ENCODE results near the gene TUBB1.

DNA sequence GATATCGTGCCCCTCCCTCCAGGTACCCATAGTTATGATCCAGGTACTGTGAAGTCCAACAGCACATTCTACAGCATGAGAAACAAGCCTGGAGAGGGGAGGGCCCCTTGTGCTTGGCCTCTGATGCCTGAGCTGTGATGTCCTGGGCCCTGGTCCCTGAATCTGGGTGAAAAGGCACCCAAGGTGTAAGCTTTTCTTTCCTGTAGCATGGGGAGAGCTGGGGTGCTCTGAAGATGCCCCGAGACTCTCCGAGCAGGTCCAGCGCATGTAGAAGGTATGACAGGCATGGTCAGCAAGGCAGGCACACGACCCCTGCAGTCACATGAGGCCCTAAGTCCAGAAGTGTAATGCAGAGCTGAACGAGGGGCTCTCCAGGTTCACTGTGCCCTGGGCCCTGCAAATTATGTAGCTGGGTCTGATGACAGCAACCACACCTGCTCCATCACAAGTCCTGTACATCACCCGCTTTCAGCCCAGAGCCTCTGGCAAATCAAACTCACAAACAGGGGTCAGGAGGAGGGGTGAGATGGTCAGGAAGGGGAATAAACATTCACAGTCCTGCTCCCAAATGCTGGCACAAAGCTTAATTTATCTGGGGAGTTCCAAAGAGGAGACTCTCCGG is 10.4 kb upstream of the TUBB1 start:
- TF ChIP-seq, protein P1, sequence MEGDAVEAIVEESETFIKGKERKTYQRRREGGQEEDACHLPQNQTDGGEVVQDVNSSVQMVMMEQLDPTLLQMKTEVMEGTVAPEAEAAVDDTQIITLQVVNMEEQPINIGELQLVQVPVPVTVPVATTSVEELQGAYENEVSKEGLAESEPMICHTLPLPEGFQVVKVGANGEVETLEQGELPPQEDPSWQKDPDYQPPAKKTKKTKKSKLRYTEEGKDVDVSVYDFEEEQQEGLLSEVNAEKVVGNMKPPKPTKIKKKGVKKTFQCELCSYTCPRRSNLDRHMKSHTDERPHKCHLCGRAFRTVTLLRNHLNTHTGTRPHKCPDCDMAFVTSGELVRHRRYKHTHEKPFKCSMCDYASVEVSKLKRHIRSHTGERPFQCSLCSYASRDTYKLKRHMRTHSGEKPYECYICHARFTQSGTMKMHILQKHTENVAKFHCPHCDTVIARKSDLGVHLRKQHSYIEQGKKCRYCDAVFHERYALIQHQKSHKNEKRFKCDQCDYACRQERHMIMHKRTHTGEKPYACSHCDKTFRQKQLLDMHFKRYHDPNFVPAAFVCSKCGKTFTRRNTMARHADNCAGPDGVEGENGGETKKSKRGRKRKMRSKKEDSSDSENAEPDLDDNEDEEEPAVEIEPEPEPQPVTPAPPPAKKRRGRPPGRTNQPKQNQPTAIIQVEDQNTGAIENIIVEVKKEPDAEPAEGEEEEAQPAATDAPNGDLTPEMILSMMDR (IDR thresholded peaks at IDR 0.05; ENCODE audit: low read depth, low read length), result no peak
- TF ChIP-seq MYC (IDR thresholded peaks at IDR 0.05; ENCODE audit: low read depth, low read length), result no peak

Data from NB4 (cell line).